ENCODE measurements around the gene BAMBI. TPM values are rescaled to one million over a fixed set of nuclear protein-coding genes. Genes with fewer than 3 reads are reported as not detected.
A peak's percentile ranks its signal among the peaks of the same experiment; 100 is the strongest.

Gene BAMBI, protein sequence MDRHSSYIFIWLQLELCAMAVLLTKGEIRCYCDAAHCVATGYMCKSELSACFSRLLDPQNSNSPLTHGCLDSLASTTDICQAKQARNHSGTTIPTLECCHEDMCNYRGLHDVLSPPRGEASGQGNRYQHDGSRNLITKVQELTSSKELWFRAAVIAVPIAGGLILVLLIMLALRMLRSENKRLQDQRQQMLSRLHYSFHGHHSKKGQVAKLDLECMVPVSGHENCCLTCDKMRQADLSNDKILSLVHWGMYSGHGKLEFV
- 156 TPM for polyA plus RNA-seq (2013, experiment 1 of 2)
- polyA plus RNA-seq (2013, experiment 2 of 2): 155 TPM

- Histone ChIP-seq H2AK5ac (ENCODE audit: low read length, severe bottlenecking) (no peak within 1 kb of the TSS), H4K91ac (ENCODE audit: low read length) (peak within 1 kb of the TSS; percentile 83), H3K23ac (ENCODE audit: low read length in 2 of 2) (peak within 1 kb of the TSS; percentile 90 to 100), H3K4me2 (ENCODE audit: low read length, poor library complexity, severe bottlenecking) (peak within 1 kb of the TSS; percentile 98), H3K36me3 (ENCODE audit: control insufficient read depth in 1 of 2, insufficient read depth in 2 of 2, low read depth in 1 of 2, low read length in 2 of 2) (peaks cover 2 to 4% of the 10 kb centered on the region in 2 experiments), H3K27ac (ENCODE audit: low read length, poor library complexity, severe bottlenecking) (no peak within 1 kb of the TSS), H2BK15ac (ENCODE audit: low read depth, poor library complexity, severe bottlenecking) (peak within 1 kb of the TSS; percentile 76), H3K18ac (ENCODE audit: low read depth in 1 of 2, low read length in 2 of 2) (peak within 1 kb of the TSS; percentile 98), H3K4me1 (ENCODE audit: control insufficient read depth, insufficient read depth, low read depth, low read length) (peaks cover 12% of the 10 kb centered on the region), H3K9me3 (ENCODE audit: control insufficient read depth, low read length) (no peaks in the 10 kb centered on the region), H3K9ac (ENCODE audit: low read length) (peak within 1 kb of the TSS; percentile 81), H3K14ac (ENCODE audit: low read length in 2 of 2) (peak within 1 kb of the TSS; percentile 90 to 99), H2BK12ac (ENCODE audit: low read length in 2 of 2) (peak within 1 kb of the TSS; percentile 38 to 96), H3K4ac (ENCODE audit: low read depth in 1 of 2, low read length in 2 of 2) (peak within 1 kb of the TSS; percentile 93 to 97), H2BK5ac (ENCODE audit: low read depth, low read length, poor library complexity, severe bottlenecking) (peak within 1 kb of the TSS; percentile 74), H4K8ac (ENCODE audit: low read length) (peak within 1 kb of the TSS; percentile 77), H3K79me1 (replicated peaks; ENCODE audit: low read length, poor library complexity, severe bottlenecking) (peaks cover 10% of the 10 kb centered on the region), H3K27me3 (ENCODE audit: control insufficient read depth in 1 of 2, insufficient read depth in 1 of 2, low read length in 2 of 2) (peaks cover 26 to 57% of the 10 kb centered on the region in 2 experiments), H2BK120ac (ENCODE audit: low read depth, low read length) (peak within 1 kb of the TSS; percentile 64), H2AFZ (ENCODE audit: low read depth, low read length) (peak within 1 kb of the TSS; percentile 93), H3K4me3 (ENCODE audit: insufficient read depth in 1 of 2, low read depth in 1 of 2, low read length in 2 of 2) (peak within 1 kb of the TSS; percentile 78 to 82)
- DNase-seq: peak; percentile 91
- WGBS: under 1% methylated on average over 102 of the region's 120 CpGs
Measured at GRCh38 chr10:28676968-28677887, at the start of gene BAMBI. BAMBI (plus strand) TSS chr10:28677521; CDS start chr10:28677898, 377 bp downstream.

DNA sequence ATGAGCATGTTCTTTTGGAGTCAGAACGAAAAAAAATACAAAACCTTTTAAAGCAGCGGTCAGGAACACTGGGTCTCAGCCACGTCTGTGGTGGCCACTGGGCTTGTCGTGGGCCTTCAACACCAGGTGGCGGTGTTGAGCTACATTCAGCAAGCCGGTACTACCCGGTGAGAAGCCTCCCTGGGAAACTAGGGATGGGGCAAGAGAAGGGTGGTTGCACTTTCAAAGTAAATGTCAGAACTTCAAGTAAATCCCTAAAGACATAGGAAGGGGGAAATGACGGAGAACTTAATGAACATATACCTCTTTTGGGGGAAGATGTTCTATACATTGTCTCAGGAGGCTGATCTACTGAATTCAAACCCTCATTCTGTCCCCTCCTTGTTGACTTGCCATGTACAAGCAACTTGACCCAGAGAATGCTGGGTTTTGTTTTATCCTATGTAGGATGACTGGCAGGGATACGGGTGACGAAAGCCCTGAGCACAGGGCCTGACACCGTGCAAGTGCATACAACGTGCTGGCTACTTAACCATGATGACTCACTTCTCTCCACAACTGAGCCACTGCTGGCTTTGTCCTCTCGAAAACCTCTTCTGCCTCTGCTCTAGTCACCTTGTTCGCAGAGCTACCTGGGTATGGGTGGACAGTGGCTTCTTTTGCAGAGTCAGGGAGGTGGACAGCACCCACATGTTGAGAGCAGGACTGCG is 49.0 kb upstream of the BAMBI start:
- H3K9me3 ChIP-seq (ENCODE audit: control insufficient read depth, low read length): no peaks in the 10 kb centered on the region
- H4K91ac ChIP-seq (ENCODE audit: low read length): no peak overlapping the region
- no peak overlapping the region for H2BK120ac ChIP-seq (ENCODE audit: low read depth, low read length)
- H2AFZ ChIP-seq (ENCODE audit: low read depth, low read length): no peak overlapping the region
- peaks cover 7% of the 10 kb centered on the region for H3K4me1 ChIP-seq (ENCODE audit: control insufficient read depth, insufficient read depth, low read depth, low read length)
- peak; percentile 82 for DNase-seq
- peak overlapping the region in 1 of 2 experiments; percentile 5 for H3K18ac ChIP-seq (ENCODE audit: low read depth in 1 of 2, low read length in 2 of 2)
- WGBS: 19% methylated on average over 13 of the region's 15 CpGs
- no peak overlapping the region for H3K27ac ChIP-seq (ENCODE audit: low read length, poor library complexity, severe bottlenecking)
- no peak overlapping the region for H4K8ac ChIP-seq (ENCODE audit: low read length)
- no peak overlapping the region for H2BK12ac ChIP-seq (ENCODE audit: low read length in 2 of 2)
- H3K4ac ChIP-seq (ENCODE audit: low read depth in 1 of 2, low read length in 2 of 2): no peak overlapping the region
- peaks cover 0 to 3% of the 10 kb centered on the region in 2 experiments for H3K36me3 ChIP-seq (ENCODE audit: control insufficient read depth in 1 of 2, insufficient read depth in 2 of 2, low read depth in 1 of 2, low read length in 2 of 2)
- no peak overlapping the region for H3K4me2 ChIP-seq (ENCODE audit: low read length, poor library complexity, severe bottlenecking)
- H2BK5ac ChIP-seq (ENCODE audit: low read depth, low read length, poor library complexity, severe bottlenecking): no peak overlapping the region
- H3K14ac ChIP-seq (ENCODE audit: low read length in 2 of 2): peak overlapping the region in 1 of 2 experiments; percentile 31
- H2BK15ac ChIP-seq (ENCODE audit: low read depth, poor library complexity, severe bottlenecking): no peak overlapping the region
- no peaks in the 10 kb centered on the region for H3K79me1 ChIP-seq (replicated peaks; ENCODE audit: low read length, poor library complexity, severe bottlenecking)
- peak overlapping the region; percentile 44 for H3K9ac ChIP-seq (ENCODE audit: low read length)
- H3K27me3 ChIP-seq (ENCODE audit: control insufficient read depth in 1 of 2, insufficient read depth in 1 of 2, low read length in 2 of 2): peaks cover 3 to 34% of the 10 kb centered on the region in 2 experiments
- H2AK5ac ChIP-seq (ENCODE audit: low read length, severe bottlenecking): no peak overlapping the region
- no peak overlapping the region for H3K23ac ChIP-seq (ENCODE audit: low read length in 2 of 2)
- H3K4me3 ChIP-seq (ENCODE audit: insufficient read depth in 1 of 2, low read depth in 1 of 2, low read length in 2 of 2): no peak overlapping the region

- Histone ChIP-seq H3K23ac (ENCODE audit: low read length in 2 of 2) (no peak overlapping the region), H3K9me3 (ENCODE audit: control insufficient read depth, low read length) (no peaks in the 10 kb centered on the region), H3K9ac (ENCODE audit: low read length) (no peak overlapping the region), H2BK12ac (ENCODE audit: low read length in 2 of 2) (no peak overlapping the region), H3K36me3 (ENCODE audit: control insufficient read depth in 1 of 2, insufficient read depth in 2 of 2, low read depth in 1 of 2, low read length in 2 of 2) (no peaks in the 10 kb centered on the region), H3K4me3 (ENCODE audit: insufficient read depth in 1 of 2, low read depth in 1 of 2, low read length in 2 of 2) (no peak overlapping the region), H3K4ac (ENCODE audit: low read depth in 1 of 2, low read length in 2 of 2) (no peak overlapping the region), H3K4me1 (ENCODE audit: control insufficient read depth, insufficient read depth, low read depth, low read length) (peaks cover 5% of the 10 kb centered on the region), H3K27me3 (ENCODE audit: control insufficient read depth in 1 of 2, insufficient read depth in 1 of 2, low read length in 2 of 2) (peaks cover 7 to 35% of the 10 kb centered on the region in 2 experiments), H3K4me2 (ENCODE audit: low read length, poor library complexity, severe bottlenecking) (no peak overlapping the region), H4K91ac (ENCODE audit: low read length) (no peak overlapping the region), H3K79me1 (replicated peaks; ENCODE audit: low read length, poor library complexity, severe bottlenecking) (no peaks in the 10 kb centered on the region), H3K14ac (ENCODE audit: low read length in 2 of 2) (no peak overlapping the region), H3K18ac (ENCODE audit: low read depth in 1 of 2, low read length in 2 of 2) (no peak overlapping the region), H2BK15ac (ENCODE audit: low read depth, poor library complexity, severe bottlenecking) (no peak overlapping the region), H2AK5ac (ENCODE audit: low read length, severe bottlenecking) (no peak overlapping the region), H3K27ac (ENCODE audit: low read length, poor library complexity, severe bottlenecking) (no peak overlapping the region), H2BK120ac (ENCODE audit: low read depth, low read length) (no peak overlapping the region), H4K8ac (ENCODE audit: low read length) (no peak overlapping the region), H2AFZ (ENCODE audit: low read depth, low read length) (no peak overlapping the region), H2BK5ac (ENCODE audit: low read depth, low read length, poor library complexity, severe bottlenecking) (no peak overlapping the region)
- no peak for DNase-seq
- 69% methylated on average over 5 of the region's 5 CpGs for WGBS
Measured at GRCh38 chr10:28631896-28632583, 45.3 kb upstream of the BAMBI start.
